ENCODE results near the gene TMEM259.

Gene TMEM259

DNA sequence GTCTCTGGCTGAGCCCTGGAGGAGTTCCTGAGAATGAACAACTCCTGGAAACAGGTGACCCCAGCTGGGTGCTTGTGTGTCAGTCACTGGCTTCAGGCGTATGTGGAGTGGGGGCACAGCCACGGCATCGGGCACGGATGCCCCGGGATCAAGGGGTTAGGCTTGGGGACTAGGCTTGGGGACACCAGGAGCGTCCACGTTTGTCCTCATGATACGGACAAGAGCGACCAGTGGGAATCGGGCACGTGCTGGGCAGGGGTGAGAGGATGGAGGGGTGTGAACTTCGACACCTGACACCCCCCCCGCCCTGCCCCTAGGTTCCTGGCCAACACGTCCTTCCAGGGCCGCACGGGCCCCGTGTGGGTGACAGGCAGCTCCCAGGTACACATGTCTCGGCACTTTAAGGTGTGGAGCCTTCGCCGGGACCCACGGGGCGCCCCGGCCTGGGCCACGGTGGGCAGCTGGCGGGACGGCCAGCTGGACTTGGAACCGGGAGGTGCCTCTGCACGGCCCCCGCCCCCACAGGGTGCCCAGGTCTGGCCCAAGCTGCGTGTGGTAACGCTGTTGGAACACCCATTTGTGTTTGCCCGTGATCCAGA, 16.6 kb downstream of the TMEM259 start:
- no peak for DNase-seq (ENCODE audit: low read depth in 2 of 2)

DNA sequence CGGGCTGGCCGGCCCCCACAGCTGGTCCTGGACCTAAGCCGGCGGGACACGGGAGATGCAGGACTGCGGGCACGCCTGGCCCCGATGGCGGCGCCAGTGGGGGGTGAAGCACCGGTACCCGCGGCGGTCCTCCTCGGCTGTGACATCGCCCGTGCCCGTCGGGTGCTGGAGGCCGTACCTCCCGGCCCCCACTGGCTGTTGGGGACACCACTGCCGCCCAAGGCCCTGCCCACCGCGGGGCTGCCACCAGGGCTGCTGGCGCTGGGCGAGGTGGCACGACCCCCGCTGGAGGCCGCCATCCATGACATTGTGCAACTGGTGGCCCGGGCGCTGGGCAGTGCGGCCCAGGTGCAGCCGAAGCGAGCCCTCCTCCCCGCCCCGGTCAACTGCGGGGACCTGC, 17.6 kb downstream of the TMEM259 start:
- no peak for DNase-seq (ENCODE audit: low read depth in 2 of 2)

DNA sequence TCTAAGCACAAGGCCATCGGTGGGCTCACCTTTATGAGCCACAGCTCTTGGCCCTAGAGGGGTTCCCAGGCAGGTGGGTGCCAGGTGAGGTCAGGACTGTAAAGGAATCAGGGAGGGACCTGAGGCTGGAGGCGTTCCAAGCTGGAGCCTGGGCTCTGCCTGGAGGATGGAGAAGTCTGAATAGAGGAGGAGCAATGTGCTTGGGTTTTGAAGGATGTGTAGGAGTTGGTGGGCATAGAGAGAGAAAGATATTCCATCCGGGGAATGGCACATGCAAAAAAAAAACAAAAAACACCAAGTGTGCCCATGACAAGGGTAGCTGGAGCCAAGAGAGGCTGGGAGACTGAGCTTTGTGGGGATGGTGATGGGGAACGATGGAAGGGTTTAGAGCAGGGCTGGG, 18.3 kb downstream of the TMEM259 start:
- DNase-seq (ENCODE audit: low read depth in 2 of 2) = no peak

DNA sequence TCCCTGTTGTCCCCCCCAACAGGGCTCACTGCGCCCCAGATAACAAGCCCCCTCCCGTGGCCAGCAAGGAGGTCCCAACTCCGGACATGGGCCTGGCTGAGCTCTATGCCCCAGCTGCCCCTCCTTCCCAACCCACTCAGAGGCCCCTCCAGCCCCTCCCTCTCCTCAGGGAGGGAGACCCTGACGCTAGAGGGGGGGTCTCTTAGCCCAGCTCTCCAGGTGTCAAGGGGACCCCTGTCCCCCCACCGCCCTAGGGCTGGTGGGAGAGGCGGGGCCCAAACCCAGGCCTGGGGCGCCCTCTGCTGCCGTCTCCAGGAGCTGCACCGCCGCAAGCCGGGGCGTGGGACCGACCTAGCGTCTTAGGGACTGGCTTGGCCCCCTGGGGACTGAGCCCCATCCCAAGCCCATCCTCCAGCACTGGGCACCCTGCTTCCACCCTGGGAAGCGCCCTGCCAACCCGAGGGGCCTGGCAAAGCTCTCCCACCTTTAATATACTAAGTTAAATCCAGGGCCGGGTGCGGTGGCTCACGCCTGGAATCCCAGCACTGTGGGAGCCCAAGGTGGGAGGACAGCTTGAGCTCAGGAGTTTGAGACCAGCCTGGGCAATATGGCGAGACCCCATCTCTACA, 19.3 kb downstream of the TMEM259 start:
- DNase-seq (ENCODE audit: low read depth in 2 of 2) = peak; percentile 68 to 71

DNA sequence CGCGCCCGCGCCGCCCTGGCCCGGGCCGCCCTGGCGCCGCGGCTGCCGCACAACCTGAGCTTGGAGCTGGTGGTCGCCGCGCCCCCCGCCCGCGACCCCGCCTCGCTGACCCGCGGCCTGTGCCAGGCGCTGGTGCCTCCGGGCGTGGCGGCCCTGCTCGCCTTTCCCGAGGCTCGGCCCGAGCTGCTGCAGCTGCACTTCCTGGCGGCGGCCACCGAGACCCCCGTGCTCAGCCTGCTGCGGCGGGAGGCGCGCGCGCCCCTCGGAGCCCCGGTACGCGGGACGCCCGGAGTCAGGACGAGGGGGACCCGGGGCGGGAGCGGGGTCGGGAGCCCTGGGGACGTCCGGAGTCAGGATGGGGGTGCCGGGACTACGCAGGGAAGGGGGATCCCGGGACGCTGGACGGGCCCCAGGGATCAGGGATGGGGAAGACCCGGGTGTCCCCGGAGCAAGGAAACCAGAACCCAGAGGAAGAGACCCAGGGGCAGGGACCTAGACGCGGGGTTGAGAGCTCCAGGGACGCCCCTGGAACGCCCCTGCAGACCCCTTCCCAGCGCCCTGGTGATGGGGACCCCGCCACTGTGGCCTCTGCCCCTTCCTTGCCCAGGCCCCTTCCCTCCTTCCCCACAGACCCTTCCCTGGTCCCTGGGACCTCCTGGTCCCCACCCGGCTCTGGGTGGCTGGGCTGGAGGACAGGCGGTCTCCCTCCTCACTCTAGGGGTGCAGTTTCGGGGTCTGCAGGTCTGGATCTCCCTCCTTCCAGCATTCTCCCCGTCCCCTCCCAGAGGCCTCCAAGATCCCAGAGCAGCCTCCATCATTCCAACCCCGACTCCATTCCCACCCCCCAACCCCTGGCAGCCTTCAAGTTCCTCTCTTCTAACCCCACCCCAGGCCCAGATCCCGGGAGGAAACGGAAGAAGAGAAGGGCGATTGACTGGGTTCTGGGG, 20.1 kb downstream of the TMEM259 start:
- DNase-seq (ENCODE audit: low read depth in 2 of 2) = no peak

DNA sequence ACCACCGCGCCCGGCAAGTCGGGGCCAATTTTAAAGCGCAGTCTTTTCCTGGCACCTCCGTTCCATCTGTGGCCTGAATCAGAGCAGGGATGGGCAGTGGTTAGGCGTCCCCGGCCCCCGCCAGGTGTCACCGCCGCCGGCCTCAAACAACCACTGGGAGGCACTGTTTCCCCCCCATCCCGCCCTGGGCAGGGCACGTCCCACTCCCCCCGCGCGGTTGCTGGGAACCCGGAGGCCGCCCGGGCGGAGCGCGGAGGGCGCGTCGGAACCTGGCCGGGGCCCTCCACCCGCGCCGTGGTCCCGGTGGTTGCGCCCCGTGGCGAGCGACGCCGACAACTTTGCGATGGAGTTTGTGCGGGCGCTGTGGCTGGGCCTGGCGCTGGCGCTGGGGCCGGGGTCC, 20.8 kb downstream of the TMEM259 start, which contains the start of gene GRIN3B:
Gene GRIN3B, plus strand, starts transcription at position 325 of the 400 bp plus-strand sequence. Its CDS starts 19 bp downstream, at position 344.
- peak; percentile 56 to 62 for DNase-seq (ENCODE audit: low read depth in 2 of 2)

DNA sequence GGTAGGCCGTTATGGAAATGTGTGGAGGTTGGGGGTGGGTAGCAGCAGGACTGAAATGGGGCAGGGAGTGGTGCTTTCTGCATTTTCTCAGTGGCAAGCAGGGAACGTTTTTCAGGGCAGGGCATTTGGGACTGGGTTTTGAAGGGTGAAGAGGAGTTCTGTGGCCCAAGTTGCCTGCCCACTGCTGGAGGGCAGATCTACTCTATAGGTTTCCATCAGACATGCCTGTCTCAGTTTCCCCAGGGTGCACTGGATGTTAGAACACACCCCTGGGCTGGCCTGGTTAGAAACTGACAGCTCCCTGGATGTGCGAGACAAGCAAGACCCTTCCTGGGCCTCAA, 21.6 kb downstream of the TMEM259 start:
- DNase-seq (ENCODE audit: low read depth in 2 of 2) = no peak

DNA sequence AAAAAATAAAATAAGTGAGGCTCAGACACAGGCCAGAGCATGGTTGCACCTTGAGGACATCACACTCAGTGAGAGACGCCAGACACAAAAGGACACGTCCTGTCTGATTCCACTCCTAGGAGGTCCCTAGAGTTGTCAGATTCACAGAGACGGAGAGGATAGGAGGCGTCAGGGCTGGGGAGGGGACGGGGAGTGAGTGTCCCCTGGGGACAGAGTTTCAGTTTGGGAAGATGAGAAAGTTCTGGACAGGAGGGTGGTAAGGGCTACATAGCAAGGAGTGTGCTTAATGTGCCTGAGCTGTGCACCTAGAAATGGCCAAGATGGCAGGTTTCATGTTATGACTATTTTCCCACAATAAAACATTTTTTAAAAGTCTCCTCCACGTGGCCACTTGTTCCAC, 22.9 kb downstream of the TMEM259 start:
- DNase-seq (ENCODE audit: low read depth in 2 of 2) = no peak

DNA sequence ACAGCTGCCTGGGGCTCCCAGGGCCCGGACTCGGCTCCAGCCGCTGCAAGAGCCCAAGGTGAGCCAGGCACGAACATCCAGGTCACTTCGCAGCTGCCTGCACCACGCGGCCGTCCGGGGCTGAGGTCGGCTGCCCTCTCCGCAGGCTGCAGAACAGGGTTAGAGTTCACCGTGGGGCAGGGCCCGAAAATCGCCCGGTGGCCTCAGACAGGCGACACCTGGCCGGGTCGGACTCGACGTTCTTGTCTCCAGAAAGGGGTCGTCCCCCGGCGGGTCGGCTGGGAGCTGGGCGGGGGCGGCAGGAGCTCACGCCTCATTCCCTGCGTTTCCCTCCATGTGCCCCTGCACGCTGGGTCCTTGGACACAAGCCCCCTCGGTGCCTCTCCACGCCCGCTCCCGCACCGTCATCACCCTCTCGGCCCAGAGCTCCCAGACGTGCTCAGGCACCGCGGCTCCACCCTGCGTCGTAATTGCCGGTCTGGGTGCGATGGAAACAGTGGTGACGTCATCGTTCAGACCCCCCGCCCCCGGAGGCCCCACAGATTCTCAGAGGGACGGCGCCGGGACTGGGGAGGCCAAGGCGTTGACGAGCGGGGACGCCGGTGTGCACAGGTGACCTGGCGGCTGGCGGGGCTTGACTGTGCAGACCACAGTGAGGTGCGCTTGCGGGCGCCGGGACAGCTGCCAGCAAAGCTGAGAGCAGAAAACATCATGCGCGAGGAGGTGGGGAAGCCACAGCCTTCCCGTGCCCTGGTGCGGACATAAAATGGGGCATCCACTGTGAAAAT, 24.7 kb downstream of the TMEM259 start:
- peak; percentile 49 to 52 for DNase-seq (ENCODE audit: low read depth in 2 of 2)

DNA sequence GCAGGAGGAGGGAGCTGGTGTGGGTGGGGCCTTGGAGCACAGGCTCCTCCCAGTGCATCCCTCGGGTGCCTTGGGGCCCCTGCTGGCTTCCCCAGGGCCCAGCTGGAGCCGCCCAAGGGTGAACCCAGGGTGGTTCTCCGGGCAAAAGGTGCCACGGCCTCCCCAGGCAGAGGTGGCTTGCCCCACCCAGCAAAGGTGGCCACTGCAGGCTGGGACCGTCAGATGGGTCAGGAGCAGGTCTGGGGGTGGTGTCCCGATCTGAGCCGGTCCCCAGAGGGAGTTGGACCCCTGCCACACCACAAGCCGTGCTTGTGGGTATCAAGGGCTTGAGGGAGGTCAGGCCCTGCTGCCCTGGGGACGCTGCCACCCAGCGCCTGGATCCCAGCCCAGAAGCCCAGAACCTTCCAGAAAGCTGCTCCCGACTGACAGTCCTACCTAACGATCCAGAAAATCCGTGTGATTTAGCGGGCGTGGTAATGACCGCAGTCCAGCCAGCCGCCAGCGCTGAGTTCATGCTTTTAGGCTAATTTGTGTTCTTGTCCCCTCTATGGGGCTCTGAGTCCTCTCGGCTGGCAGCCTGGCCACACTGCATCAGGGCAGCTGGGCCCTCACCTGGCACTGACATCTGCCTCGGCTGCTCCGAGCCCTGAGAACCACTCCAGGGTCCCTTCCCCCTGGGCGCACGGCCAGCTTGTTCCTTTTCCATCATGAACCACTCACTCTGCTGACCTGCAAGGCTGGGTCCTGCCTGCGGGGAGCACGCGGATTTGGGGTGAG, 25.7 kb downstream of the TMEM259 start:
- DNase-seq (ENCODE audit: low read depth in 2 of 2) = no peak

DNA sequence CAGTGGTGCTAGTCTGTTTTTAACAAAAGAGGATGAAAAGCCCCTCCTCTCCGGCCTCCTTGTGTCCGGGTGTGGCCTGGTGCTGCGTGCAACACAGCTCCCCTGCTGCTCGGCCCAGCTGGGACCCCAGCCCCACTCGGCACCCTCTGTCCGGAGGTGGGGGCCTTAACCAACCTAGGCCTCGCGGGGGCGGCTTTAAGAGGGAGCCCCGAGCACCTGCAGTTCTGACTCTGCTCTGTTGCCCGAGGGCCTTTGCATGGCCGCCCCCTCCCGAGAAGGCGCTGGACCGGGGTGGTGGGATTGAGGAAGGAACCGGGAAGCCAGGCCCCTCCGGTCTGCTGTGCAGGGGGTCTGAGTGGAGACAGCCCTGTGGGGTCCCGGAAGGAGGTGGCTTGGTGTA, 26.4 kb downstream of the TMEM259 start:
- no peak for DNase-seq (ENCODE audit: low read depth in 2 of 2)

DNA sequence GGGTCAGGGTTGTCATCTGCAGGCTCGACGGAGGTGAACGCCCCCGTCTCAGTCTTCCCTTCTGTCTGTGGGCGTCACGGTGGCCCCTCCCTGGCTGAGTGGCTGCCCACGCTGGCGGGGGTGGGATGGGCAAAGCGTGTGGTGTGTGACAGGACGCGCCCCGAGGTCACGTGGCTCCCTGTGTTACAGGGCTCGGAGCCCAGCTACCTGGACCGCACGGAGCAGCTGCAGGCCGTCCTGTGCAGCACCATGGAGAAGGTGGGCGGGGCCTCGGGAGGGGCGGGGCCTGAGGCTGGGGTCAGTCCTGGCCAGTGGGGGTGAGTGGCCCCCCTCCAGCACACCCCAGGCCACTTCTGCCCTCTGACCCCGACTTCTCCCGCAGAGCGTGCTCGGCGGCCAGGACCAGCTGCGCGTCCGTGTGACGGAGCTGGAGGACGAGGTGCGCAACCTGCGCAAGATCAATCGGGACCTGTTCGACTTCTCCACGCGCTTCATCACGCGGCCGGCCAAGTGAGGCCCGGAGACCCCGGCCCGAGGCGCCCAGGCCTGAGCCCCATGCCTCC, 27.0 kb downstream of the TMEM259 start:
- DNase-seq (ENCODE audit: low read depth in 2 of 2) = no peak

DNA sequence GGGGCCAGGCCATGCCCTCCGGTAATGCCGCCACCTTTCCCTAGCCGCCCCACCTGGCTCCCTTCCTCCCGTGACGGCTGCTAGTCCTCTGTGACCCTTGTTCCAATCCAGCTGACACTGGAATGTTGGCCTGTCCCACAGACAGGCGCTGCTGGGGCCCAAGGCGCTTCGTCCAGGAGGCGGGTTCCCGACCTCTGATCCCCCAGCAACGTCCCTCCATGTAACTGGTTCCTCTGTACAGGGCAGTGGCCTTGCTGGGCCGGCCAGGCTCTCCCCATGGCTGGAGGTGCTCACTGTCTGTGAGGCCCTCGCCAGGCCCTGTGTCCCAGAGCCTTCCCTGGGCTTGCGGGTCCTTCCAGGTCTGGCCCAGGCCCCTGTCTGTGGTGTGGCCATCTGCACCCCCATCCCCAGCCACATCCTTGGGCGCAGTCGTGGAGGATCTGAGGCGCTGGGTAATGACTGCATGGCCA, 27.5 kb downstream of the TMEM259 start:
- no peak for DNase-seq (ENCODE audit: low read depth in 2 of 2)

DNA sequence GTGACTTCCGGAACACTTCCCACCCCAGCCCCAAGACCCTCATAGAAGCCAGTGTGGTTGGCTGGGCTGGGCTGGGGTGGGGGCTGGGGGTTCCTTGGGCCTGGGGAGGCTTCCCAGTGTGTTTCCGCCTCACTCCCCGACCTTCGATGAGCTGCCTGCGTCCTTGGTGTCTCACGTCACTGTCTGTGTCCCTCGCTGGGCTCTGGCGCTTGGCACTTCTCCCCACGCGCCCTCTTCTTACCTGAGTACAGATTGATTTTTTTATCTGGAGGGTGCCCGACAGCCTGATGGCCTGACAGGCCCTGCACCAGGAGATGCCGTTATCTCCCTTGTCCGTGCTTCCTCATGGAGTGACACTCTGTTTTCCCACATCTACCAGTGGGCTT, 28.3 kb downstream of the TMEM259 start:
- DNase-seq (ENCODE audit: low read depth in 2 of 2) = no peak

DNA sequence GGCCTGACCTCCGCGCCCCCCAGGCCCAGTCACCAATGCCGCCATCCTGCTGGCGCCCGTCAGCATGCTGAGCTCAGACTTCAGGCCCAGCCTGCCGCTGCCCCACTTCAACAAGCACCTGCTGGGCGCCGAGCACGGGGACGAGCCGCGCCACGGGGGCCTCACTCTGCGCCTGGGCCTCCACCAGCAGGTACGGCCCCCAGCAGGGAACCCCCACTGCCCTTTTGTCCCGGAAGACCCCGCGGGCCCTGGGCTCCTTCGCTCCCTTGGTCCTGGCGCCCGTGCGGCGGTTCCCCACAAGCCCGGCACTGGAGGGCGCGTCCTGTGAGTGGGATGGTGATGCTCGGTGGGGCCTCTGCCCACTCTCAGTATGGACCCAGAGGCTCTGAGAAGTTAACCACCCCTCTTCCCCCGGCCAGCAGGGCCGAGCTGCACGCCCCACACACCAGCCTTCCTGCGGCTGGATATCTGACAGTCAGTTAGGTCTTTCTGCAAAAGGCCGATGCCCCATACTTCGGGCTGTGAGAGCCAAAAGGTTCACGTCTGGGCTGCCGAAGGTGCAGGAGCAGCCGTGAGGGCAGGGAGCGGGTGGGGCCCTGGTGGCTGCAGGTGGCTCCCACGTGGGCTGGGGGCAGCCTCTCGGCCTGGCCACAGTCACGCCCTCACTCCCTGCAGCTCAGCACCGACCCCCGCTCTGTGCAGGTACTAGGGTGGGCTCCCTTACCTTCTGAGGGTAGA, 28.8 kb downstream of the TMEM259 start:
- no peak for DNase-seq (ENCODE audit: low read depth in 2 of 2)

DNA sequence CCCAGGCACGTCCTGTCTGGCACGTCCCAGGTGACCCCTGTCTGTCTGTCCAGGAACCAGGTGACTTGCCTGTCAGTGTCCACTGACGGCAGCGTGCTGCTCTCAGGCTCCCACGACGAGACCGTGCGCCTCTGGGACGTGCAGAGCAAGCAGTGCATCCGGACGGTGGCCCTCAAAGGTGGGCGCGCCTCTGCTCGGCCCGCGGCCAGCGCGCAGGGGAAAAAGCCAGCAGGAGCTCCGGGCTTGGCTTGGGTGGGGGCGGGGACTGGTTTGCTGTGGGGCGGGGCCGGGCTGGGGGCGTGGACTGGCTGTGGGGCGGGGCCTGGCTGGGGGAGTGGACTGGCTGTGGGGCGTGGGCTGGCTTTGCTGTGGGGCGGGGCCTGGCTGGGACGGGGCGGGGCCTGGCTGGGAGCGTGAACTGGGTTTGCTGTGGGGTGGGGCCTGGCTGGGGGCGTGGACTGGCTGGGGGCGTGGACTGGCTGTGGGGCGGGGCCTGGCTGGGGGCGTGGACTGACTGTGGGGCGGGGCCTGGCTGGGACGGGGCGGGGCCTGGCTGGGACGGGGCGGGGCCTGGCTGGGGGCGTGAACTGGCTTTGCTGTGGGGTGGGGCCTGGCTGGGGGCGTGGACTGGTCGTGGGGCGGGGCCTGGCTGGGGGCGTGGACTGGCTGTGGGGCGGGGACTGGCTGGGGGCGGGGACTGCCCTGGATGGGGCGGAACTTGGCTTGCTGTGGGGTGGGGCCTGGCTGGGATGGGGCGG, 29.6 kb downstream of the TMEM259 start:
- peak; percentile 34 to 50 for DNase-seq (ENCODE audit: low read depth in 2 of 2)

DNA sequence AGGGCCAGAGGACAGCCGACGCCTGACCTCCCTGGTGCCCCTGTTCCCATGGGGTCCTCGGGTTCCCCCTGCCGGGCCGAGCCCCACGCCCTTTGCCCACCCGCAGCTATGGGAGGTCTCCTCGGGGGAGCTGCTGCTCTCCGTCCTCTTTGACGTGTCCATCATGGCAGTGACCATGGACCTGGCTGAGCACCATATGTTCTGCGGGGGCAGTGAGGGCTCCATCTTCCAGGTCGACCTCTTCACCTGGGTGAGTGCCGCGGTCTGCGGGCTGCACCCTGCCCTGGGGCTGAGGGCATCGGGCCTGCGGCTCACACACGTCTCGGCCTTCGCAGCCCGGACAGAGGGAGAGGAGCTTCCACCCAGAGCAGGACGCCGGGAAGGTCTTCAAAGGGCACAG, 30.2 kb downstream of the TMEM259 start:
- DNase-seq (ENCODE audit: low read depth in 2 of 2) = no peak

DNA sequence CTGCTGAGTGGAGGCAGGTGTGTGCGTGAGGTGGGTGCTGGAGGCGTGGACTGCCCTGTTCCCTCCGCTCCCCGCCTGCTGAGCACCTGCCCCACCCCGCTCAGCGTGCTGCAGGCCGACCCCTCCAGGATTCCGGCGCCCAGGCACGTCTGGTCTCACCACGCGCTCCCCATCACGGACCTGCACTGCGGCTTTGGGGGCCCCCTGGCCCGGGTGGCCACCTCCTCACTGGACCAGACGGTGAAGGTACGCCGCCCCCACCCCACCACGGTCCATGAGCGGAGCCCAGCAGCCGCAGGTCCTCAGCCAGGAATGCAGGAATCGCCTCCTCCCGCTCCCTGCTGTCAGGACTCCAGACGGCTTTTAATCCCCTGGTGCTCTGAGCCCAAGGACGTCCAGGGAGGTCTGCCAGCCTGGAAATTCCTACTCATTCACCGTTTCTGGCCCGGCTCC, 30.8 kb downstream of the TMEM259 start:
- no peak for DNase-seq (ENCODE audit: low read depth in 2 of 2)

DNA sequence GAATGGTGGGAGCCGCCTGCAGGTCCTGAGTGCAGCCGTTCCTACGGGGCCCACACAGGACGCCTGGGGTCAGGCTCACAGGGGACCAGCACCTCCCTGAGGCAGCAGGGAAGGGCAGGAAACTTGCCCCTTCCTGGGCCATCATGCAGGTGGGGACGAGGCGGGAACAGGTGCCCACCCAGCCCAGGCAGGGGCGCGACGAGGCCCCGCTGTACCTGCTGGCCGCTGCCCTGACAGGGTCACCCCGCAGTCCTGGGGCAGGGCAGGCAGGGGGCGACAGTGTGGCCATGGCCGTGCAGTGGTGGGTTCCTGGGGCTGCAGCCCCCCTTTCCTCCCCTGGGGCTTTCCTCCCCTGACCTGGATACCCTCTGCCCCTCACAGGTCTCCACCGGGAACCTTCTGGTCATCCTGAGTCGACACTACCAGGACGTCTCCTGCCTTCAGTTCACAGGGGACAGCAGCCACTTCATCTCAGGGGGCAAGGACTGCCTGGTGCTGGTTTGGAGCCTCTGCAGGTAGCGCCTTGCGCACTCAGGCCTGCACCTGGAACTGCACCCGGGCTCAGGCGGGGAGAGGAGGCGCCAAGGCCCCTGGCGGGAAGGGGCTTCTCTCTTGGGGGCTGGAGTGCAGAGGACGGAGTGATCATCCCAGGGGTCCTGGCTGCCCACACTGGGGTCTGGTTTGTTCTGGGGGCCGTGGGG, 31.4 kb downstream of the TMEM259 start:
- no peak for DNase-seq (ENCODE audit: low read depth in 2 of 2)
